GF-D8 (cell line): ENCODE measurements around the gene PARD3.

Source experiments
- DNase-seq: peaks from one replicate; lab custom pipeline; 2025; lab: John Stamatoyannopoulos, UW

Gene PARD3

DNA sequence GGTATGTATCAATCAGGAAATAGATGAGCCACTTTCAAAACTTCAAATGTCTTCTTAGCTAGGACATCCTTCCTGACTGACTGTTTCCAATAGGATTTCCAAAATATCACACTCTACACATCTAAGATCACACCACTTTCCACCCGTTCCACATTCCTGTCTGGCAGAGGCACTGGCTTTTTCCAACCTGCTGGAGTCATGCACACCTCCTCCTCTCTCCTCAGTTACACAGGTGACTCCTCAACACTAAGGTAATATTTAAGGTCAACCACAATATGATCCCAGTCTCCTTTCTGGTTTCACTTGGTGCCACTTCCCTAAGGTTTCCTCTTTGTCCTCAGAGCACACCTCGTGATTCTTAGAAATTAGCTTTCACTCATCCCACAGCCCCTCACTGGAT lies 196.5 kb downstream of the PARD3 start:
- no peak for DNase-seq

- no peak for DNase-seq
Observed at GRCh38 chr10:34615770-34616169, 199.3 kb downstream of the PARD3 start.

- DNase-seq = no peak
Observed at GRCh38 chr10:34613491-34613890, 201.6 kb downstream of the PARD3 start.

DNA sequence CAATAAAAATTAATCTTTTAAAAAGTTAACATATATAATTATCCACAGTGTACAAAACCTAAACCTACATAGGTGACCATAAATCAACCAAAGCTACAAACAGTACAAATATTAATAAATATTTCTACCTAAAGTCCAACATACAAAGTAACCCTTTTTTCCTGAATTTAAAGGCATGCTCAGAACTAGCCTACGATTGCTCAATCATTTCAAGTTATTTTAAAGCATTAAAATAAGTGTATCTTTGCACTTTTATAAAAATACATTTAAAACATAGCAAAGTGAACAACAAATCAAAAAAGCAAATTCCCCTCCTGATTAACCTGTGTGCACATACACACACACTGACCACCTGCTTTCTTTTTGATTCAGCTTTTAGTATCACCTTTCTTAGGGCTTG lies 202.2 kb downstream of the PARD3 start:
- DNase-seq = no peak

DNA sequence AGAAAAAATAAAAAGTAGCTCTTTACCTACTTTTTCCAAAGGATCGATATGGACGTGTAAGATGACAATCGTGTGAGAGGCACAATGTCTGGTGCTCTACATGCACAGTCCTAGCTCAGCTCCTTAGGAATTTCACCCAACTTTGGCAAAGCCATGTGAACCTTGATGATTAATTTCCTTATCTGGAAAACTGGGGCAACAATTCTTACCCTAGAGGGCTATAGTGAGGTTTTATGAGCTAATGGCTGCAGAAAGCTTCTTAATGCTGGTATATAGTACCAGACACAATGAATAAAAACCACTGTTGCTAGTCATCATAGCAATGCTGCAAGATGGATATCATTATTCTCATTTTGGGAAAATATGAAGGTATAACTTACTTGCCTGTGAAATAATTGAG lies 202.7 kb downstream of the PARD3 start:
- no peak for DNase-seq

DNA sequence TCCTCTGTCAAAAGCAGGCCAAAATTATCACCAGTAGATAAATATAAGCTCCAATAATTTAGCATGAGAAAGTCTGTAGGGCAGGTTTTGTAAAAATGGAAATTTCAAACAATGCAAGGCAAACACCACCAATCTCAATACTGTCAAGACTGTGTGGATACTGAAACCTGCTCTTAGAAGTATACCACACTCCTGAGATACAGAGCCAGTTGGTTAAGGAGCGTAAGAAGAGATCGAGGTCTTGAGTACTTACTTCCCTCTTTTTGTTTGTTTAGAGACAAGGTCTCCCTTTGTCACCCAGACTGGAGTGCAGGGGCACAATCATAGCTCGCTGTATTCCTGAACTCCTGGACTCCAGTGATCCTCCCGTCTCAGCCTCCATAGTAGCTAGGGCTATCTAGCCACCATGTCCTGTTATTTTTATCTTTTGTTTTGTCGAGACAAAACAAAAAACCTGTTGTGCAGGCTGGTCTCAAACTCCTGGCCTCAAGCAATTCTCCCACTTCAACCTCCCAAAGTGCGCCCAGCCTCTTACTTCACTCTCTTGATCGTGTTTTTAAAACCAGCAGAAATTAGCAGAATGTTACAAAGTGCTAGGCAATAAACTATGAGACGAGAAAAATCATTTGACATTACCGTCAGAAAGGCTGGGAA lies 205.7 kb downstream of the PARD3 start:
- no peak for DNase-seq

DNA sequence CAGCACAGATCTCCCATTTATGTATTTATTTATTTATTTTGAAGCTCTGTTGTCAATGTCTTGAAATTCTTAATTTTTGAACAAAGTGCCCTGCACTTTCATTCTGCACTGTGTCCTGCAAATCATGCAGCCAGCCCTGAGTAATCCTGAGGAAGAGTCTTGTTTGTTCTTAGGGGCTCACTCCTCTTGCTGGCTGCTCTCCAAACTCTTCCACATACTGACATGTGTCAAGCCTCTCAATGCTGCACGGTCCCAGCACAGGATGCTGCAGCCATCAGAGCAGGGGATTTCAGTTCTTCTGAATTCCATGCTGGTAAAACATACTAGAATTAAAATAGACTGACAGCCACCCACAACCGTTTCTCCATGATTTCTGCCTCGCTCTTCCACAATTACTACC lies 207.2 kb downstream of the PARD3 start:
- no peak for DNase-seq

- DNase-seq = no peak
Observed at GRCh38 chr10:34606890-34607289, 208.2 kb downstream of the PARD3 start.

GRCh38 chr10:34602478-34602877 lies 212.6 kb downstream of the PARD3 start:
- no peak for DNase-seq

DNA sequence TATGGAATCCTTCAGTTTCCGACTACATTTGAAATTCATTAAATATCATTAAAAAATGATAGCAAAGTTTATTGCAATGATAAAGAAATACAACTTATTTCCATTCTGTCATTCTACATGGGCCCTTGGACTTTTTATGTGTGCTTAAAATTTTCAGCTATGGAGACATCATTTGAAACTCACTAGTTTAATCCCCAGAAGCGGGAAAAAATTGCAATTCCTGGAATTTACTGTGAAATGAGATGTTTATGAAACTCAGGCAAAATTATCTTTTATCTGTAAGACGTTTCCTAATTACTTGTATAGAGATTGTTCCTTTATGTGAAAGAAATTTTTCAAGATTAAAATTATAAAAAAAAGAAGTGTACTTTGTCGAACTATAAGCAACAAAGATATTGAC lies 213.4 kb downstream of the PARD3 start:
- no peak for DNase-seq

DNA sequence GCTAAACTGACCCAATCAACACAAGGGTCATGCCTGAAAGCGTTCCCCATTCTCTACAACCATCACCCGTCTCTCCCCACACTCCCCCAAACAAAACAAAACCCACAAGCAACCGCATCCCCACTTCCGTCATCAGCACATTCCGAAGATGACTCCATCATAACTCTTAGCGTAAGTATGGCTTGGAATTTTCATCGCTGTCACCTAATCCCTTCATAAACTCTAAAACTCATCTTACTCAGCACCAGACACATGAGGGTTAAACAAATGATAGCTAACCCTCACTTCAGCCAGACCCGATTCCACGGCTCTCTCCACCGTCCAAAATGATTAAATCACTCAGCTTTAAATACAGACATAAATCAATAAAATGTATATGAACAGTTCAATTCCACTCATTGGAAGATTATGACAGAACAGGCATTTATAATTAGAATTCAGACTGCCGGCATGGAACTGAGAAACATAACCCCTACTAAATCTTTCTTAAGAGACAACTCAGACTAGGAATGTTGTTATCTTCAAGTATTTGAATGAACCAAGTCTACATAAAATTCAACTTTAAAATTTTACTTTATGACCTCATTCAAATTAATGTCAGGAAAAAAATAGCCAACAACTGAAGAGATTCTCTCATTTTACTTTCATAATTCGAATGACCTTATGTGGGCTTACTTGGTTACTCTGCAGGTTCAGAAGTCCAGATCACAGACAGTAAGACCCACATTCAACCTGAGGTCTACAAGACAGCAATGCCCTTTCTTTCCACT lies 215.9 kb downstream of the PARD3 start:
- DNase-seq = no peak

DNA sequence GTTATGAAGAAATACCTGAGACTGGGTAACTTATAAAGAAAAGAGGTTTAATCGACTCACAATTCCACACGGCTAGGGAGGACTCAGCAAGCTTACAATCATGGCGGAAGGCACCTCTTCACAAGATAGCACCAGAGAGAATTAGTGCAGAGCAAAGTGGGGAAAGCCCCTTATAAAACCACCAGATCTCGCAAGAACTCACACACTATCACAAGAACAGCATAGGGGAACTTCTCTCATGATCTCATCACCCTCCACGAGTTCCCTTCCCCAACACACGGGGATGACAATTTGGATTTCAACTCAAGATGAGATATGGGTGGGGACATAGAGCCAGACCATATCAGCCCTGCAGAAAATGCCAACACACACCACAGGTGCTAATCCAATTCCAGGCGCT lies 218.7 kb downstream of the PARD3 start:
- no peak for DNase-seq

DNA sequence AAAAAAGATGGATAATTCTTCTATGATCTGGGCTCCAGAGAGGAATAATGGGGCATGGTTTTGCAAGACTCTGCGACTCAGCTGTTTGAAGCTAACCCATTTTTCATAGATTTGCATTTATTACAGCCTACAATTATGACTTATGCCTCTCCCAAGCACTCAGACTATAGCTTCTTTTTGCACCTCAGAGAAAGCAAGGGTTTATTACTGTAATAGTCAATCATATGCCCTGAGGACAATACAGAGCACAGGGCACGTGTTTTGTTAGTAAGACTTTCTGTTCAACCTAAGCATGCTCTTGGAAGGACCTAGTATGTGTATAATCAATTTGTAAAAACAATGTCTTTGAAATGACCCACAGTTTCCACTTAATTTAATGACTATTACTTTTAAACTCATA lies 221.2 kb downstream of the PARD3 start:
- DNase-seq = no peak

DNA sequence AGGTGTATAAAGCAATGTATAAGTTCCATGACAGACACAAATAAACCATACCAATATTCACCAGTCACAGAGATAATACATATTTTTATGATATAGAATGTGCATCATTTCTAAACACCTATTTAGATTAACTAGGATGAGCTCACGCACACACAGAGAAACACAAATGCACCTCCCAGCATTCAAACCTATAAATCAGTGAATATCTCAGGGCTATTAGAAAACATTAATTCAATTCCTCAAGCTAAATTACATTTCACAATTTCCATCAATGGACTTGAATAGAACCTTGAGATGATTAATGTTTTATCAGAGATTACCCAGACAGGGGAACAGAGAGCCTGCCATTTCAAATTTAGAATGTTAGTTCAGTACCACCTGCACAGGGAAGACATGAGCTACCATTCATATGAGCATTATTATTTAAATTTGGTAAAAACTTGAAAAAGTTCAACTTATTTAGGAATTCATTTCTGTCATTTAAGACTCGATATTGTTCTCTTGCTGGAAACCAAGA lies 221.7 kb downstream of the PARD3 start:
- DNase-seq = no peak

DNA sequence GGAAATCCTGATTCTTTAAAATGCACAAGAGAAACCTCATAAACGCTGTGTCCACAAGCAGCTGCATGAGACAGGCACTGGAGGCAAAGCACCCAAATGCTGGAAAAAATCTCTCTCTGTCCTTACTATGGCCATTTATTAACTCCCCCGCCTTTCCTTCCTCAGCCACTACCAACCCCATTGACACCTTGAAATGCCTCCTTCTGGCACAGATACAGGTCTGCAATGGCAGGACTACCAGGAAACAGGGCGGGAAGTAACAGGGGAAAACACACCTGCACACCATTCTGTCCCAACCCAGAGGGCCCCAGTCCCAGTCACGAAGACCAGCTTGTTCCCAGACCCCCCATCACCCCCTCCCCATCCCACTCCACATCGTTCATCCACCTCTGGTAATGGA lies 224.3 kb downstream of the PARD3 start:
- DNase-seq = no peak

DNA sequence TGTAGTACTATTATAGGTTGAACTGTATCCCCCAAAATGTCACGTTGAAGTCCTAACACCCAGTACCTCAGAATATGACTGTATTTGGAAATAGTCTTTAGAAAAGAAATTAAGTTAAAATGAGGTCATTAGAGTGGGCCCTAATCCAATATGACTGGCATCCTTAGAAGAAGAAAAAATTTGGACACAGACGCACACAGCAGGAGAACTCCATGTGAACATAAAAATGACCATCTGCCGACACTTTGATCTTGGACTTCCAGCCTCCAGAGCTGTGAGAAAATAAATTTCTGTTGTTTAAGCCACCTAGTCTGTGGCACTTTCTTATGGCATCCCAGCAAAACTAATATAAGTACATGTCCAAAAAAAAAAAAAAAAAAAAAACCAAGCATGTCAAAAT lies 225.8 kb downstream of the PARD3 start:
- DNase-seq = no peak

- DNase-seq = no peak
Observed at GRCh38 chr10:34587680-34588019, 227.4 kb downstream of the PARD3 start.

DNA sequence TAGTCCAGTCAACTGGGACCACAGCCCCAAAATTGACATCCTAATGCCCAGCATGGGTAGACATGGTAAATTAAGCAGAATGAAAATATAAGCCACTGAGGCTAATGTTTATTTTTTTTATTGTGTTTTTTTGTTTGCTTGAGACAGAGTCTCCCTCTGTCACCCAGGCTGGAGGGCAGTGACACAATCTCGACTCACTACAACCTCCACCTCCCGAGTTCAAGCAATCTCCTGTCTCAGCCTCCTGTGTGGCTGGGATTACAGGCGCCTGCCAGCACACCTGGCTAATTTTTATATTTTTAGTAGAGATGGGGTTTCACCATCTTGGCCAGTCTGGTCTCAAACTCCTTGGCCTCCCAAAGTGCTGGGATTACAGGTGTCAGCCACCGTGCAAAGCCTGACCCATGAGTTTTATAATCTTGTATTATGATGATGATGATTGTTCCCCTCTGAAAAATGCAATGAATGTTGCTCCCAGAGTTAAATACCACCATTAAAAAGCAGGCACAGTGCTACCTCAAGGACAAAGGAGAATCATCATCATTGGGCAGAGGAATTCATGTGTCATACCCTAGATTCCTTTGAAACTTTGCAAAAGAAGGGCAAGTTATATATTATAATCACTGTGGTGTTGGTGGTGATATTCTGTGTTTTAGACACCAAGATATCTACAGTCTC lies 228.0 kb downstream of the PARD3 start:
- no peak for DNase-seq

DNA sequence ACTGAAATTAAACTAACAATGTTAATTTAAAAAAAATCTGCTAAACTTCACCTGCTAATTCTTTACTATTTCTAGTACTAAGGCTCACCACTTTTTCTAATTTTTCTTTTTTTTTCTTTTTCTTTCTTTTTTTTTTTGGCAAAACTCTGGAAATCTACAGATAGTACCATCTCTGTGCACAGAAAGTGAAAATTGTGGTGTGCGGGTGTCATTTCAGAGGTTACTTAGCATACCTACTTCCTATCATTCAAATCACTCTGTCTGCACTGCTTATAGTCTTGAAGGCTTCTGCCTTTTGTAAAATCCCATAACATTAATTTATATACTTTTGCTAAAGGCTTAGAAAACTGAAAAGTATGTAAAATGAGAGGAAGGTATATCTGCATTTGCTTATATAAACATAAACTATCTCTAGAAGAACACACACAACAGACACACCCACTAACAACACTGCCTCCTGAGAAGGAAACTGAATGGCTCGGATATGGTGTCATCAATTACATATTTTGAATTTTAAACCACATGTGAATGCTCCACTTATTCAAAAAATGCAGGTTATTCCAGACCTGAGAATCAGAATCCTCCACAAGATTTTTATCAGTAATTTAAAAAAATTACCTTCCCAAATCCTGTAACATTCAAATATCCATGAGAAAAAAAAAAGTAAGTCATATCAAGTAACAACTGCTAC lies 229.5 kb downstream of the PARD3 start:
- no peak for DNase-seq

DNA sequence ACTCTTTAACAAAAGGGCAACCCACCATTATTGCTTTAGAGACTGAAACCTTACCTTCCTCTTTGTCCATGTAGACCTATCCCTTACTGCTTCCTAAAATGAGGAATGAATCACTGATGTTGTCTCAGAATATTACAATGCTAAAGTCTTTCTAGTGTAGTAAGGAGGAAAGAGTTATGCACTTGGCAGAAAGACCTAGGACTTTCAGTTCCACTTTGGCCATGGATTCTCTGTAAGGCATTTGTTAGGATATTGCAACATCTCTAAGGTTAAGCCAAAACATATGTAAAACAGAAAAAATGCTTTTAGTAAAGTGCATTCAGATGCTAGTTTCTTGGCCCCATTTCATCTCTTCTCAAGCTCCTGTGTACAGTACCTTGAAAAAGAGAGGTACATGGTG lies 230.9 kb downstream of the PARD3 start:
- DNase-seq = no peak

DNA sequence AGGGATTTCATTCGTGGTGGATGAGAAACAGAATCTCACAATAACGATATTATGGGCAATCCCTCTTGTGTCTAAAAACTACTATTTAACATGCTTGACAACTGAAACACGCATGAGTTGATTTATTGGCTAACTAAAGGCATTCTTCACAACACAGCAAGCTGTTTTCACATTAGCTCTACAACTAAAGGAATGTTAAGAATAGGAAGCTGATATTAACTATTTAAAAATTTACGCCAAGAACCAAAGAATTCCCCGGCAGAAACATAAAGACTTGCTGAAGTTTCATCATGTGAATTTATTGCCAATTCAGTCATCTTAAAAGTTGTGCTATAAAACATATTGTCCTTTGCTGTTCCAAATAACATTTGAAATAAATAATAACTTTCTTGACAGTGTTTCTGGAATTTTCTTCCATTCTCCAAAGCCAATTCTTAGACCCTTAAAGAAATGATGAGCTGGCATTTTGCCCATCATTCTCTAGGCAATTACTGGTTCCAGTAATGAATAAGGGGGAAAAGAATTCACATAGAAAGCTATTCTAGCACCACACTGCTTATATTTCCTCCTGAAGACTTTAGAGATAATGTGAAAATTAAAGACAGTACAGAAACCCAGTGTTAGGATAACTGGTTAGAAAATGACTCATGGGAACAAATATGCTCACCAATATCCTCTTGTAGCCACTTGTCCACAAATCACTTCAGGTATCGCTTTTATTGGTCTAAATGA lies 233.1 kb downstream of the PARD3 start:
- DNase-seq = no peak

GRCh38 chr10:34580643-34581042 lies 234.5 kb downstream of the PARD3 start:
- no peak for DNase-seq
